ENCODE data around the gene CAPN8. TPM values are rescaled to one million over a fixed set of nuclear protein-coding genes. Genes with fewer than 3 reads are reported as not detected.

The CAPN8 gene
- total RNA-seq, 1 experiment from 2014 or later = 94.7 TPM

- H3K4me1 ChIP-seq (replicated peaks; ENCODE audit: insufficient read depth) = peaks cover 19% of the 10 kb centered on the region
- intact Hi-C loops (cut with micrococcal nuclease; ENCODE audit: unreplicated experiment) = loop anchor here (5.0 kb wide), 1 partner anchor 412 kb away; no protein-coding TSS in a partner anchor
- H3K9me3 ChIP-seq (ENCODE audit: insufficient read depth, low read depth) = no peaks in the 10 kb centered on the region
- TF ChIP-seq CTCF (conservative IDR thresholded peaks at IDR 0.05) (no peak), EZH2 (IDR thresholded peaks at IDR 0.05; ENCODE audit: low read depth) (no peak)
- H4K20me1 ChIP-seq (ENCODE audit: insufficient read depth) = no peaks in the 10 kb centered on the region
- no peaks in the 10 kb centered on the region for H3K79me2 ChIP-seq (ENCODE audit: low read depth)
- H3K4me2 ChIP-seq = no peak overlapping the region
- CTCF ChIA-PET = interaction anchor here (0.6 kb wide), 1 partner anchor 82 kb away, joined by 3 read pairs; no protein-coding TSS in a partner anchor
- no peak overlapping the region for H3K27ac ChIP-seq
- H3K4me3 ChIP-seq = no peak overlapping the region
- no peak overlapping the region for H2AFZ ChIP-seq
- H3K36me3 ChIP-seq (ENCODE audit: low read depth) = no peaks in the 10 kb centered on the region
- POLR2A ChIA-PET (ENCODE audit: unreplicated experiment) = interaction anchor here (0.6 to 0.7 kb wide), 2 partner anchors 32 to 49 kb away, joined by 3 to 5 read pairs; no protein-coding TSS in a partner anchor
- BruUV-seq (replicated peaks) = no TSS peak
- H3K9me2 ChIP-seq (ENCODE audit: insufficient read depth) = no peaks in the 10 kb centered on the region
- peaks cover 19% of the 10 kb centered on the region for H3F3A ChIP-seq (ENCODE audit: insufficient read depth, low read depth)
- H3K27me3 ChIP-seq (ENCODE audit: insufficient read depth, low read depth) = no peaks in the 10 kb centered on the region
- no peak for DNase-seq
Measured at GRCh38 chr1:223695014-223695548, 29.6 kb upstream of the CAPN8 start.

DNA sequence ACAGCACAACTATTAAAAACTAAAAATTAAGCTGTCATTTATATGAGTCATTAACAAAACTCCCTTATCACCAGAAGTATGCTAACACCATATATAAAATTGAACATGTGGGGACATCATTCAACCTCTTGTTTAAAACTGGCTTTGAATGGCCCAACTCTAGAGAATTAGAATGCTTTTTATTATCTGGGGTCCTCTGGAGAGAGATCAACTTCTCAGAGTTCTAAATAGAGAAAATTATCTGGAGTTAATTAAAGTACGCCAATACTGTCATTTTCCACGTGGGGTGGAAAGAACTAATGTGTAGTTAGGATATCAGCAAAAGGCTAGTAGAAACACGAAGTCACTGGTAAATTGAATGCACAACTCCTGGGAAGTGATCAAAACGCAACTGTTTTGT lies 25.6 kb upstream of the CAPN8 start:
- Histone ChIP-seq H3K4me3 (no peak overlapping the region), H3F3A (ENCODE audit: insufficient read depth, low read depth) (no peaks in the 10 kb centered on the region; the same call in 1 of the 2 replicates), H3K9me2 (ENCODE audit: insufficient read depth) (no peaks in the 10 kb centered on the region), H3K27me3 (ENCODE audit: insufficient read depth, low read depth) (no peaks in the 10 kb centered on the region), H3K27ac (no peak overlapping the region), H3K4me1 (replicated peaks; ENCODE audit: insufficient read depth) (no peaks in the 10 kb centered on the region), H3K36me3 (ENCODE audit: low read depth) (no peaks in the 10 kb centered on the region), H3K9me3 (ENCODE audit: insufficient read depth, low read depth) (no peaks in the 10 kb centered on the region), H2AFZ (no peak overlapping the region), H4K20me1 (ENCODE audit: insufficient read depth) (no peaks in the 10 kb centered on the region), H3K4me2 (no peak overlapping the region), H3K79me2 (ENCODE audit: low read depth) (no peaks in the 10 kb centered on the region)
- ChIA-PET CTCF (no interaction called here), POLR2A (ENCODE audit: unreplicated experiment) (no interaction called here)
- DNase-seq = no peak
- TF ChIP-seq EZH2 (IDR thresholded peaks at IDR 0.05; ENCODE audit: low read depth) = no peak
- no peak for TF ChIP-seq CTCF (conservative IDR thresholded peaks at IDR 0.05)
- intact Hi-C loops (cut with micrococcal nuclease; ENCODE audit: unreplicated experiment) = no loop called here
- BruUV-seq (replicated peaks) = no TSS peak

- Histone ChIP-seq H3F3A (ENCODE audit: insufficient read depth, low read depth) (no peaks in the 10 kb centered on the region), H3K27me3 (ENCODE audit: insufficient read depth, low read depth) (no peaks in the 10 kb centered on the region), H3K9me3 (ENCODE audit: insufficient read depth, low read depth) (no peaks in the 10 kb centered on the region), H3K9me2 (ENCODE audit: insufficient read depth) (no peaks in the 10 kb centered on the region), H3K27ac (no peak overlapping the region), H3K4me2 (no peak overlapping the region), H4K20me1 (ENCODE audit: insufficient read depth) (no peaks in the 10 kb centered on the region), H3K79me2 (ENCODE audit: low read depth) (no peaks in the 10 kb centered on the region), H2AFZ (no peak overlapping the region), H3K4me1 (replicated peaks; ENCODE audit: insufficient read depth) (no peaks in the 10 kb centered on the region), H3K36me3 (ENCODE audit: low read depth) (no peaks in the 10 kb centered on the region), H3K4me3 (no peak overlapping the region)
- DNase-seq = no peak
- BruUV-seq (replicated peaks) = no TSS peak
- CTCF ChIA-PET = interaction anchor here (0.6 to 1.7 kb wide), 4 partner anchors 30 to 540 kb away, joined by 3 to 20 read pairs (median 3); no protein-coding TSS in a partner anchor
- TF ChIP-seq EZH2 (IDR thresholded peaks at IDR 0.05; ENCODE audit: low read depth) (no peak), CTCF (conservative IDR thresholded peaks at IDR 0.05) (peak; percentile 30; the same call in 1 of the 2 replicates)
- intact Hi-C loops (cut with micrococcal nuclease; ENCODE audit: unreplicated experiment) = loop anchor here (1.0 to 10.0 kb wide), 6 partner anchors 153 to 1220 kb away; no protein-coding TSS in a partner anchor
- POLR2A ChIA-PET (ENCODE audit: unreplicated experiment) = no interaction called here
Measured at GRCh38 chr1:223684488-223684792, 18.9 kb upstream of the CAPN8 start.

All from PC-9 (cell line).